HG03064 (cell line): ENCODE data around the gene CA10.

Experiments used
- ATAC-seq: cut with Tn5 transposase; IDR thresholded peaks from one replicate; pipeline ENCODE4 v1.9.1; 2021; ENCODE audit warnings: low read depth; ENCODE audit not compliant: unreplicated experiment

Gene CA10

GRCh38 chr17:51617986-51618385, 540.5 kb downstream of the CA10 start:
- ATAC-seq: no peak

- no peak for ATAC-seq
These were observed 545.3 kb downstream of the CA10 start for GRCh38 chr17:51613255-51613654.

GRCh38 chr17:51612692-51613091, 545.8 kb downstream of the CA10 start:
- no peak for ATAC-seq

GRCh38 chr17:51611585-51611984, 546.9 kb downstream of the CA10 start:
- no peak for ATAC-seq

GRCh38 chr17:51610834-51611233, 547.7 kb downstream of the CA10 start:
- ATAC-seq: no peak

- ATAC-seq: no peak
These were observed 548.4 kb downstream of the CA10 start for GRCh38 chr17:51610155-51610554.

GRCh38 chr17:51608251-51608933, 550.1 kb downstream of the CA10 start:
- no peak for ATAC-seq

GRCh38 chr17:51607512-51607911, 551.0 kb downstream of the CA10 start:
- no peak for ATAC-seq

GRCh38 chr17:51604299-51605020, 554.1 kb downstream of the CA10 start:
- ATAC-seq: no peak

GRCh38 chr17:51601622-51602261, 556.8 kb downstream of the CA10 start:
- ATAC-seq: no peak

GRCh38 chr17:51598824-51599223, 559.7 kb downstream of the CA10 start:
- no peak for ATAC-seq

- ATAC-seq: no peak
These were observed 561.2 kb downstream of the CA10 start for GRCh38 chr17:51597345-51597744.

GRCh38 chr17:51595826-51596398, 562.6 kb downstream of the CA10 start:
- no peak for ATAC-seq

- no peak for ATAC-seq
These were observed 568.4 kb downstream of the CA10 start for GRCh38 chr17:51590071-51590656.

- ATAC-seq: no peak
These were observed 570.5 kb downstream of the CA10 start for GRCh38 chr17:51588063-51588462.

- ATAC-seq: no peak
These were observed 571.0 kb downstream of the CA10 start for GRCh38 chr17:51587516-51587915.

GRCh38 chr17:51585514-51586104, 572.9 kb downstream of the CA10 start:
- ATAC-seq: no peak

GRCh38 chr17:51580869-51581268, 577.6 kb downstream of the CA10 start:
- no peak for ATAC-seq
